Measurements from ENCODE around the gene SOAT1. TPM values are rescaled to one million over a fixed set of nuclear protein-coding genes. Genes with fewer than 3 reads are reported as not detected.

SOAT1 gene
- total RNA-seq, 1 experiment from 2014 or later, result 43.0 TPM

DNA sequence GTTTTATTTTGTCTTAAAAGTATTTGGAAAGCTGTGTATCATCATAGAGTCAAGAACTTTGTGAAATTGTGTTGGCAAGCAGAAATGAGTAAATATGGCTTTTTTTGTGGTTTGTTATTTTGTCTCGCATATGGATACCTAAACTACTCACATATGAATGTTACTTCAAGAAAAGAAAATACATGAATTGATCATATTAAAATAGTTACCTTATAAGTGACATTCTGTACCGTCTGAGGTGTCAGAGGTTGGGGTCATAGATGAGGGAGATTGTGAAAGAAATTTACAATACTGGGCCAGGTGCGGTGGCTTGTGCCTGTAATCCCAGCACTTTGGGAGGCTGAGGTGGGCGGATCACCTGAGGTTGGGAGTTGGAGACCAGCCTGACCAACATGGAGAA is 40.8 kb downstream of the SOAT1 start:
- ChIA-PET CTCF (no interaction called here), POLR2A (no interaction called here)
- Mint-ChIP-seq H3K27ac (ENCODE audit: unreplicated experiment) (no peak overlapping the region), H3K27me3 (ENCODE audit: insufficient read depth, unreplicated experiment) (no peaks in the 10 kb centered on the region), H3K36me3 (ENCODE audit: insufficient read depth, unreplicated experiment) (no peaks in the 10 kb centered on the region), H3K4me1 (ENCODE audit: low read depth, unreplicated experiment) (peaks cover 21% of the 10 kb centered on the region), H3K9me3 (ENCODE audit: unreplicated experiment) (no peaks in the 10 kb centered on the region), H3K4me3 (ENCODE audit: unreplicated experiment) (no peak overlapping the region)
- H3K4me1 ChIP-seq, result peaks cover 15% of the 10 kb centered on the region
- TF ChIP-seq CTCF (IDR thresholded peaks at IDR 0.05; ENCODE audit: insufficient read depth in 1 of 2, low read depth in 1 of 2, low read length in 1 of 2, severe bottlenecking in 1 of 2, unreplicated experiment in 1 of 2), result no peak
- no peak for DNase-seq
- no TSS peak for BruUV-seq (replicated peaks)
- H3K27me3 ChIP-seq (replicated peaks; ENCODE audit: control insufficient read depth, insufficient read depth, low read length), result no peaks in the 10 kb centered on the region
- intact Hi-C loops (cut with micrococcal nuclease; ENCODE audit: unreplicated experiment), result no loop called here
- 0 out of 2 replicates have a peak, but pooled peaks cover 4% of the 10 kb centered on the region for H3K9me3 ChIP-seq
- H3K36me3 ChIP-seq (ENCODE audit: control insufficient read depth, insufficient read depth, low read length), result no peaks in the 10 kb centered on the region
- no peak overlapping the region for H3K4me3 ChIP-seq (ENCODE audit: low read depth, low read length)

- Histone ChIP-seq H3K4me1 (peaks cover 5% of the 10 kb centered on the region; the same call in 1 of the 2 replicates), H3K36me3 (ENCODE audit: control insufficient read depth, insufficient read depth, low read length) (no peaks in the 10 kb centered on the region), H3K27me3 (replicated peaks; ENCODE audit: control insufficient read depth, insufficient read depth, low read length) (no peaks in the 10 kb centered on the region), H3K4me3 (ENCODE audit: low read depth, low read length) (no peak overlapping the region), H3K9me3 (no peaks in the 10 kb centered on the region)
- no peak for DNase-seq
- no peaks in the 10 kb centered on the region for H3K27me3 Mint-ChIP-seq (ENCODE audit: insufficient read depth, unreplicated experiment)
- H3K4me1 Mint-ChIP-seq (ENCODE audit: low read depth, unreplicated experiment), result peaks cover 6% of the 10 kb centered on the region
- H3K27ac Mint-ChIP-seq (ENCODE audit: unreplicated experiment), result no peak overlapping the region
- intact Hi-C loops (cut with micrococcal nuclease; ENCODE audit: unreplicated experiment), result no loop called here
- TF ChIP-seq CTCF (IDR thresholded peaks at IDR 0.05; ENCODE audit: insufficient read depth in 1 of 2, low read depth in 1 of 2, low read length in 1 of 2, severe bottlenecking in 1 of 2, unreplicated experiment in 1 of 2), result no peak
- no TSS peak for BruUV-seq (replicated peaks)
- H3K4me3 Mint-ChIP-seq (ENCODE audit: unreplicated experiment), result no peak overlapping the region
- no peaks in the 10 kb centered on the region for H3K9me3 Mint-ChIP-seq (ENCODE audit: unreplicated experiment)
- ChIA-PET POLR2A (no interaction called here), CTCF (no interaction called here)
- peaks cover 13% of the 10 kb centered on the region for H3K36me3 Mint-ChIP-seq (ENCODE audit: insufficient read depth, unreplicated experiment)
These were observed 43.7 kb downstream of the SOAT1 start for GRCh38 chr1:179337288-179337687.

DNA sequence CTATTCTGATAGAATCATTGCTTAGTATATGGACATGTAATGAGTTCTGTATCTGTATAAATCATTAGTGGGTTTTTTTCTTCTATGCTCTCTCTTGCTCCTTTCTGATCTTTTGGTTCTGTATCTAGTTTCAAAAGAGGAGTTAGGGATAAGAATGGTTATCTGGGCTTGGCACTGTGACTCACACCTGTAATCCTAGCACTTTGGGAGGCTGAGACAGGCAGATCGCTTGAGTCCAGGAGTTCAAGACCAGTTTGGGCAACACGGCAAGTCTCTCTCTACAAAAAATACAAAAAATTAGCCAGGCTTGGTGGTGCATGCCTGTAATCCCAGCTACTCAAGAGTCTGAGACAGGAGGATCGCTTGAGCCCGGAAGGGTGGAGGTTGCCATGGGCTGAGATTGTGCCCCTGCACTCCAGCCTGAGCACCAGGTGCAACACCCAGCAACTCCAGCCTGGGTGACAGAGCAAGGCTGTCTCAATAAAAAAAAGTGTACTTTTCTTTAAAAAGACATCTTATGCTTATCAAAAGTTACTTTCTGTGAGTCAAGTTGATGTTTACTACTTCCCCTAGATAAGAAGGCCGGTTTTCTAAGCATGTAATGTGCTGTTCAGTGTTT is 44.5 kb downstream of the SOAT1 start:
- Mint-ChIP-seq H3K27ac (ENCODE audit: unreplicated experiment) (no peak overlapping the region), H3K4me3 (ENCODE audit: unreplicated experiment) (no peak overlapping the region), H3K36me3 (ENCODE audit: insufficient read depth, unreplicated experiment) (peaks cover 13% of the 10 kb centered on the region), H3K27me3 (ENCODE audit: insufficient read depth, unreplicated experiment) (no peaks in the 10 kb centered on the region), H3K4me1 (ENCODE audit: low read depth, unreplicated experiment) (no peaks in the 10 kb centered on the region), H3K9me3 (ENCODE audit: unreplicated experiment) (no peaks in the 10 kb centered on the region)
- no TSS peak for BruUV-seq (replicated peaks)
- Histone ChIP-seq H3K27me3 (replicated peaks; ENCODE audit: control insufficient read depth, insufficient read depth, low read length) (no peaks in the 10 kb centered on the region), H3K4me3 (ENCODE audit: low read depth, low read length) (no peak overlapping the region), H3K36me3 (ENCODE audit: control insufficient read depth, insufficient read depth, low read length) (no peaks in the 10 kb centered on the region), H3K9me3 (no peaks in the 10 kb centered on the region), H3K4me1 (no peaks in the 10 kb centered on the region)
- CTCF ChIA-PET, result no interaction called here
- POLR2A ChIA-PET, result no interaction called here
- no peak for TF ChIP-seq CTCF (IDR thresholded peaks at IDR 0.05; ENCODE audit: insufficient read depth in 1 of 2, low read depth in 1 of 2, low read length in 1 of 2, severe bottlenecking in 1 of 2, unreplicated experiment in 1 of 2)
- no peak for DNase-seq
- intact Hi-C loops (cut with micrococcal nuclease; ENCODE audit: unreplicated experiment), result no loop called here
